GM23338 (cell line): ENCODE measurements around the gene HDAC9. TPM values are rescaled to one million over a fixed set of nuclear protein-coding genes. Genes with fewer than 3 reads are reported as not detected.

Experiments used
- ATAC-seq: fragments of 200-7000 bp; cut with Tn5 transposase; 3 replicates; pipeline ENCODE4 v1.9.1; 2020
- DNase-seq: peaks from one replicate; pipeline ENCODE4 v3.0.0-alpha.2; 2015; ENCODE audit warnings: low spot score
- H2AFZ ChIP-seq: fragments of 200-600 bp; sonication (generic); 2 replicates; pipeline ENCODE4 v1.8.0; 2016; ENCODE audit warnings: antibody characterized with exemption, mild to moderate bottlenecking, moderate library complexity
- H3F3A ChIP-seq: fragments of 200-600 bp; sonication (generic); replicated peaks from 2 replicates; pipeline ENCODE4 v1.8.0; 2017; ENCODE audit warnings: antibody characterized with exemption, mixed run types, low read depth
- H3K27ac ChIP-seq: fragments of 200-600 bp; sonication (generic); 2 replicates; pipeline ENCODE4 v1.6.1; 2016; ENCODE audit warnings: low read depth
- H3K27me3 ChIP-seq: fragments of 200-600 bp; sonication (generic); 2 replicates; pipeline ENCODE4 v1.8.0; 2016; ENCODE audit warnings: mild to moderate bottlenecking, mixed run types, moderate library complexity; ENCODE audit not compliant: insufficient read depth
- H3K36me3 ChIP-seq: fragments of 200-600 bp; sonication (generic); 2 replicates; pipeline ENCODE4 v1.8.0; 2016; ENCODE audit warnings: mild to moderate bottlenecking; ENCODE audit not compliant: insufficient read depth
- H3K4me1 ChIP-seq: fragments of 200-600 bp; sonication (generic); 2 replicates; pipeline ENCODE4 v1.8.0; 2016; ENCODE audit warnings: mild to moderate bottlenecking, moderate library complexity; ENCODE audit not compliant: insufficient read depth
- H3K4me2 ChIP-seq: fragments of 200-600 bp; sonication (generic); 2 replicates; pipeline ENCODE4 v1.7.1; 2017; ENCODE audit warnings: mixed run types
- H3K4me3 ChIP-seq: fragments of 200-600 bp; sonication (generic); 2 replicates; pipeline ENCODE4 v1.6.1; 2016; ENCODE audit warnings: mixed run types
- H3K79me2 ChIP-seq: fragments of 200-600 bp; sonication (generic); replicated peaks from 2 replicates; pipeline ENCODE4 v1.8.0; 2017; ENCODE audit warnings: mild to moderate bottlenecking; ENCODE audit not compliant: insufficient read depth
- H3K9me2 ChIP-seq: fragments of 200-600 bp; sonication (generic); 2 replicates; pipeline ENCODE4 v1.8.0; 2017; ENCODE audit not compliant: insufficient read depth
- H4K20me1 ChIP-seq: fragments of 200-600 bp; sonication (generic); replicated peaks from 2 replicates; pipeline ENCODE4 v1.8.0; 2017; ENCODE audit warnings: mild to moderate bottlenecking; ENCODE audit not compliant: insufficient read depth
- H3K27ac Mint-ChIP-seq: 2 replicates; pipeline ENCODE4 v1.8.0; 2020; ENCODE audit warnings: inconsistent platforms, mild to moderate bottlenecking, moderate library complexity, mixed read lengths
- H3K27me3 Mint-ChIP-seq: 3 replicates; pipeline ENCODE4 v1.8.0; 2022; ENCODE audit warnings: low read depth, mild to moderate bottlenecking, moderate library complexity, mixed read lengths, inconsistent platforms; ENCODE audit not compliant: insufficient read depth, poor library complexity
- H3K36me3 Mint-ChIP-seq: 3 replicates; pipeline ENCODE4 v1.8.0; 2021; ENCODE audit warnings: low read depth, mild to moderate bottlenecking, inconsistent platforms, moderate library complexity, mixed read lengths
- H3K4me1 Mint-ChIP-seq: 3 replicates; pipeline ENCODE4 v1.8.0; 2020; ENCODE audit warnings: mild to moderate bottlenecking, inconsistent platforms, mixed read lengths
- H3K4me3 Mint-ChIP-seq: 3 replicates; pipeline ENCODE4 v1.8.0; 2021; ENCODE audit warnings: moderate library complexity, mild to moderate bottlenecking, inconsistent platforms, mixed read lengths
- H3K9me3 Mint-ChIP-seq: 3 replicates; pipeline ENCODE4 v1.8.0; 2020; ENCODE audit warnings: moderate library complexity, mild to moderate bottlenecking, inconsistent platforms, mixed read lengths
- ETS1 ChIP-seq: IDR thresholded peaks from 2 replicates; pipeline ENCODE4 v1.6.1; 2016; ENCODE audit warnings: antibody characterized with exemption
- EZH2 ChIP-seq: fragments of 200-600 bp; sonication (generic); IDR thresholded peaks from one replicate; pipeline ENCODE4 v1.8.0; 2017; ENCODE audit warnings: antibody characterized with exemption, mild to moderate bottlenecking, low read depth; ENCODE audit not compliant: unreplicated experiment
- JUNB ChIP-seq: IDR thresholded peaks from one replicate; pipeline ENCODE4 v1.6.1; 2016; ENCODE audit warnings: antibody characterized with exemption; ENCODE audit not compliant: unreplicated experiment
- NANOG ChIP-seq: IDR thresholded peaks from 2 replicates; pipeline ENCODE4 v1.6.1; 2016; ENCODE audit warnings: antibody characterized with exemption, borderline replicate concordance
- ZNF331 ChIP-seq: fragments of 250-450 bp; sonication (Bioruptor Pico); IDR thresholded peaks from 2 replicates; pipeline ENCODE4 v1.5.0; 2020; ENCODE audit warnings: low read depth, mild to moderate bottlenecking, moderate library complexity
- ZNF462 ChIP-seq: fragments of 250-450 bp; sonication (Bioruptor Pico); IDR thresholded peaks from 2 replicates; pipeline ENCODE4 v1.5.0; 2020; ENCODE audit warnings: mild to moderate bottlenecking, moderate library complexity
- polyA plus RNA-seq: library from polyadenylated mRNA; unstranded; fragments of >200 nt; fragmentation: Nextera tagmentation; extraction: Ambion mirVana; gene quantifications from 2 replicates; pipeline ENCODE4 v1.2.1, GENCODE V29; 2016
- total RNA-seq: library from RNA; depleted of rRNA; stranded (reverse); fragments of >200 nt; shearing (Covaris generic); gene quantifications from 2 replicates; pipeline ENCODE4 v1.2.3, GENCODE V29; 2014

The HDAC9 gene
- total and polyA plus RNA-seq, 2 experiments from 2014 or later, result 8.3 to 18.5 TPM

- H3K27ac ChIP-seq, result no peak overlapping the region
- peaks cover 16% of the 10 kb centered on the region for H3K4me1 Mint-ChIP-seq
- H3K4me2 ChIP-seq, result no peak overlapping the region
- no peaks in the 10 kb centered on the region for H4K20me1 ChIP-seq
- no peak for TF ChIP-seq ETS1
- peaks cover 5% of the 10 kb centered on the region; the same call in 1 of the 3 replicates for H3K36me3 Mint-ChIP-seq
- DNase-seq, result no peak
- no peaks in the 10 kb centered on the region for H3K9me2 ChIP-seq
- H3K27me3 ChIP-seq, result no peaks in the 10 kb centered on the region
- no peak overlapping the region for H3K4me3 Mint-ChIP-seq
- no peaks in the 10 kb centered on the region for H3F3A ChIP-seq
- no peak overlapping the region for H2AFZ ChIP-seq
- no peak overlapping the region for H3K27ac Mint-ChIP-seq
- H3K4me3 ChIP-seq, result no peak overlapping the region
- no peaks in the 10 kb centered on the region for H3K36me3 ChIP-seq
- ATAC-seq, result no peak
- H3K27me3 Mint-ChIP-seq, result no peaks in the 10 kb centered on the region
- H3K79me2 ChIP-seq, result no peaks in the 10 kb centered on the region
- H3K4me1 ChIP-seq, result no peaks in the 10 kb centered on the region
- H3K9me3 Mint-ChIP-seq, result no peaks in the 10 kb centered on the region
Observed at GRCh38 chr7:18575622-18576572, 80.3 kb downstream of the HDAC9 start.

- no peaks in the 10 kb centered on the region for H4K20me1 ChIP-seq
- H3K4me2 ChIP-seq, result no peak overlapping the region
- Mint-ChIP-seq H3K27me3 (no peaks in the 10 kb centered on the region), H3K27ac (no peak overlapping the region), H3K36me3 (peaks cover 5% of the 10 kb centered on the region; the same call in 1 of the 3 replicates), H3K4me1 (peaks cover 26% of the 10 kb centered on the region), H3K9me3 (no peaks in the 10 kb centered on the region), H3K4me3 (no peak overlapping the region)
- no peaks in the 10 kb centered on the region for H3K4me1 ChIP-seq
- no peak for ATAC-seq
- H3F3A ChIP-seq, result no peaks in the 10 kb centered on the region
- no peaks in the 10 kb centered on the region for H3K79me2 ChIP-seq
- H3K27ac ChIP-seq, result no peak overlapping the region
- H2AFZ ChIP-seq, result no peak overlapping the region
- no peak for DNase-seq
- no peak overlapping the region for H3K4me3 ChIP-seq
- H3K9me2 ChIP-seq, result no peaks in the 10 kb centered on the region
- no peaks in the 10 kb centered on the region for H3K36me3 ChIP-seq
- no peaks in the 10 kb centered on the region for H3K27me3 ChIP-seq
- TF ChIP-seq ZNF462 (CRISPR knock-in tag) (no peak), ZNF331 (CRISPR knock-in tag) (no peak), ETS1 (no peak), NANOG (no peak), JUNB (no peak), EZH2 (no peak)
Observed at GRCh38 chr7:18577096-18577771, 81.7 kb downstream of the HDAC9 start.
